GM18498 (cell line): ENCODE measurements around the gene APOL3.
"Not testable (repeated sequence)": the region's sequence is repeated elsewhere in the genome, so short reads cannot be mapped to it uniquely, and the experiment has no call there.

Experiments
- ATAC-seq: cut with Tn5 transposase; IDR thresholded peaks from one replicate; pipeline ENCODE4 v1.9.1; 2021; ENCODE audit warnings: mild to moderate bottlenecking, moderate library complexity; ENCODE audit not compliant: unreplicated experiment

Gene APOL3

DNA sequence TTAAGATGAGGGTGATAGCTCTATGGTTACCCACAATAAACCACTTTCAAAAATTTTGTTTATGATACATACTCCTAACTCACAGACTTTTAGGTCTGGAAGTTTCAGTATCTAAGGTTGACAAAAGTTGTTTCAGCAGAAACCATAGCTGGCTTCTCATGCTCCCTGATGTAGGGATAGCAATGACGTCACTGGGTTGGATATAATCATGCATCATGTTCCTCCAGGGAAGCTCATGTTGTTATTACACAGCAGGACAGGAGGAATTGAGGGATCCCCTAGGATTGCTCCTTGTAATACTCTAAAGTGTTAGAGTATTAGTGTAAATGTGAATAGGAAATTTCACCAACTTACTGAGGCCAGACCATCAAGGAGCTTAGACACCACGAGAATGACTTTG is 23.6 kb downstream of the APOL3 start:
- ATAC-seq, result no peak

GRCh38 chr22:36136475-36136874 is 24.1 kb downstream of the APOL3 start:
- ATAC-seq, result no peak

GRCh38 chr22:36135306-36135980 is 25.1 kb downstream of the APOL3 start:
- ATAC-seq, result no peak

DNA sequence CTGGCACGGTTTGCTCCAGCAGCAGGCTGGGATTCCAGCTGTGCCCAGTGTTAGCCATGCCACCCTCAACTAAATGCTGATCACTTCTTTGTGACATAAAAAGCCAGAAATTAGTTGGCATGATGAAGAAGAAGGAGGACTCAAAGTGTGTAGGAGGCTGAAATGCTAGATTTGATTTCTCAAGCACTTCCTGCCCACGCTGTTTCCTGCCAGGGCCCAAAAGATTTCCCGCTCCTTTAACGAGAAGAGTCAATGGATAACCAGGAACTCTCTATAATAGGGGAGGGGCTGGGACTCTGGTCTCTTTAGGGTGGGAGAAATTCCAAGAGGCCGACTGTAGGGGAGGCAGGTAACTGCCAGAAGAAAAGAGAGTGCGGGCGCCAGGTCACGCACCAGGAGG is 26.4 kb downstream of the APOL3 start:
- no peak for ATAC-seq

DNA sequence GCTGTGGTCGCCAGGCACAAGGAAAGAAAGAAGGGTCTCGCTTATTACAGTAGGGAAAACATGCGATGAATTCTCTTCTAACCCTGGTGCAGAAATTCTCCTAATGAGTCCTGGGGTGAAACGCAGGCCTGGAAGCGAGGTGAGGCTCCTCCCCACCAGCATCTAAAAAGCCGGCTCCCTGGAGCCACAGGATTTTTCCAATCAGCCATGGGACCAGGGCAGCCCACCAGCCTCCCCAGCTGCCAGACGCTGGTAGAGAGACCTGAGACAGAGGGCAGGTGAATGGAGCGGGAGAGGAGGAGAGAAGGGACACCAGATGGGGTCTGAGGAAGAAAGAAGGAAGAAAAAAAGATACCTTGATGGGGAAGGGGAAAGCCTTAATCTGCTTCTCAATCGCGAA is 28.6 kb downstream of the APOL3 start:
- ATAC-seq, result no peak

- ATAC-seq, result no peak
These were observed 30.8 kb downstream of the APOL3 start for GRCh38 chr22:36129486-36130388.

DNA sequence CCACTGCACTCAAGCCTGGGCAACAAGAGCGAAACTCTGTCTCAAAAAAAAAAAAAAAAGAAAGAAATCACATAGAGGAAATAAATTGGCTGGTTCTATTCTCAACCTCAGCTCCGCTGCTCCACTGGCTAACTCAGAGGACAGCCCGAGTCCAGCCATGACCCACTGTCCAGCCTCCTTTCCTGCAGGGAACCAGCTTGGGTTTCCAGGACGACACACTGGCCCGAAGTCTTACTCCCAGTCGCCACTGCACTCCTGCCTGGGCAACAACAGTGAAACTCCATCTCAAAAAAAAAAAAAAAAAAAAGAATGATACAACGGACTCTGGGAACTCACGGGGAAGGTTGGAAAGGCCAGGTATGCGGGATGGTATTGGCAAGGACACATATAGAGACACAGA is 31.5 kb downstream of the APOL3 start:
- ATAC-seq, result no peak

DNA sequence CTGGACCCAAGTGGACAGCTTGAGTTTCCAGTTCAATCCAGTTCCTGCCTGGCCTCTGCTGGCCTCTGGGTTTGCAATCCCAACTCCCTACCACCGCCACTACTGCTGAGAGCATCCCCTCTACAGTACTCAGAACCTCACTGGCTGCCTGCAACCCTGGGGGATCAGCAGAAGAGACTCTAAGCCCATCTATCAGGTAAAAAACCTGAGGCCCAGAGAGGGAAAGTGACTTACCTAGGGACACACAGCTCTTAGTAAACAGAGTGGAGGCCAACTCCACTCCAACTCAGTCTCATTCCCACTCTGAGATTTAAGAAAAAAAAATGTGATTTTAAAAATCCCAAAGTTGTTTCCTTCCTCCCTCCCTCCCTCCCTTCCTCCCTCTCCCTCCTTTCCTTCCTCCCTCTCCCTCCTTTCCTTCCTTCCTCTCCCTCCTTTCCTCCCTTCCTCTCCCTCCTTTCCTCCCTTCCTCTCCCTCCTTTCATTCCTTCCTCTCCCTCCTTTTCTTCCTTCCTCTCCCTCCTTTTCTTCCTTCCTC is 34.5 kb downstream of the APOL3 start:
- no peak for ATAC-seq

GRCh38 chr22:36125434-36125833 is 35.1 kb downstream of the APOL3 start:
- no peak for ATAC-seq

DNA sequence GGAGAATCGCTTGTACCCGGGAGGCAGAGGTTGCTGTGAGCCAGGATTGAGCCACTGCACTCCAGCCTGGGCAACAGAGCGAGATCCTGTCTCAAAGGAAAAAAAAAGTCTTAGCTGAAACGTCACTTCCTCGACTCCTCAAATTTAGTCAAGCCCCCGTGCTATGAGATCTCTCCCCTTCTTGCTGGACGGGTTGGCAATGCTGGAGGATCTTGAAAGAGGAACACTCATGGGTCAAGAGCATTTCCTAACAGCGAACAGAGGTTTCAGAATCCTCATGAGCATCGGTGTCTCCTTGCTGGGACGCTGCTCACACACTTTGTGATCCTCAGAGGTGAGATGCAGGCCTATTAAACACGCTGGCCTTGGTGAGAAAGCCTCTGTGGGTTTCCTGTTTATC is 35.9 kb downstream of the APOL3 start:
- ATAC-seq, result no peak

- peak; percentile 89 for ATAC-seq
These were observed 36.6 kb downstream of the APOL3 start for GRCh38 chr22:36123673-36124630.

- not testable (repeated sequence) for ATAC-seq
These were observed 39.8 kb downstream of the APOL3 start for GRCh38 chr22:36120621-36121351.

DNA sequence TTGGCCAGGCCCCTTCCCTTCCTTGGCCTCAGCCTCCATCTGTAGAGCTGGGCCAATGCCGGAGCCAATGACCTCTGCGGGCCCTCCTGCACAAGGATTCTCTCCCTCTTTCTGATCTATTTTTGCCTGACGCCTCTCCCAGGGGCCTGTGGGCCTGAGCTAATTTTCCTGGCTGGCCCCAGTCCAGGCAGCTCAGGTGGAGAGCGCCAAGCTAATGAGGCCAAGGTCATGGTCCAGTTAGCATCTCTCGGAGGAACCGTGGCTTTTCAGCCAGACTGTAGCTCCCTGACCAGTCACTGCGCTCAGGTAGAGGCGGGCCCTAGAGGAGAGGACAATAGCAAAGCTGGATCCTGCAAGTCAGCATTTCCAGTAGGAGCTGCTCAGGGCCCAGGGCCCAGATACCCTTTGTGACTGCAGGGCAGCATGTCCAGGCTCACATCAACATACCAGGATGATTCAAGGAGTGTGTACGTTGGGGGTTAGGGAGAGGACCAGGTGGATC is 43.5 kb downstream of the APOL3 start:
- no peak for ATAC-seq

DNA sequence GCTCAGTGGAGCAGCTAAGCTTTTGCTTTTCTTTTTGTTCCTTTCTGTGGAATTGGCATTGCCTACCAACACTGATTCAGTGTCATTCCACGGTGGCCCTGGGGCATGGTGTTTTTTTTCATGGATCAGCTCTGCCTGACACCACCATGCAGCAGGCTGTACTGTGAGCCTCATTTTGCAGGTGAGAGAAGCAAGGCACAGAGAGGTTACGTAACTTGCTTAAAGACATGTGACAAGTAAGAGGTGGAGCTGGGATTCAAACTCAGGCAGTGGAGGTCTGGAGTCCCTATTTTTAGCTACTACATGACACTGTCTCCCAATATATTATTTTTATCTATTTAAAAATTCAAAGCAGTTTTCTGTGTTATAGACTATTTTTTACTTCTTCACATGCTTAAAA is 44.4 kb downstream of the APOL3 start:
- no peak for ATAC-seq

DNA sequence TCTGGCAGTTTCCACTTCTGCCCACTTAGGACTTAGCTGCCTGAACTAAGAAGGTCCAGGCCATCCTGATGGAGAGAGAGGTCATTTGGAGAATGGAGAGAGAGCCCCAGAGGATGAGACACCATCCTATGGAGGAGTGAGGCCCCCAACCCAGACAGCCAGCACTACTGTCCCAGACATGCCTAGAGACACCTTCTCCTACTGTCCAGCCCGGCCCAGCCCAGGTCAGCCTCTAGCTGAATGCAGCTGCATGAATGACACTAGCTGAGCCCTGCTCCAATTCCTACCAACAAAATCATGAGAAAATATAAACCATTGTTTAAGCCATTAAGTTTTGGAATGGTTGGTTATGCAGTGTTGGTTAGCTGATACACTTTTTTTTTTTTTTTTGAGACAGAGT is 47.4 kb downstream of the APOL3 start:
- ATAC-seq, result no peak

DNA sequence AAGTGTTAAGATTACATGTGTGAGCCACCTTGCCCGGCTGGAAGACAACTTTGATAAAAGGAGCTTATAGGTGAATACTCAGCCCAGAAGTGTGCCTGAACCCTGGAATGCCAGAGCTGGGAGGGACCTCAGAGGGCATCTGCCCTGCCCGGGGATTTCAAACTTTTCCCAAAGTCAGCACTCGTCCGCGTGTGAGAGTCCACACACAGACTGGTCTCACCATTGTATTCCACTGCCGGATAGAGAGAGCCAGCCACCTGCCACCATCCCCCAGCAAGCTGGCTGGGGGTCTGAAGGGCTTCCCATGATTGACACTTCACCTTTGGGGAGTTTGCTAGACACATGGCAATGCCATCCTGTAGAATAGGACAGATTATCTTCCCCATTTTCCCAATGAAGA is 49.2 kb downstream of the APOL3 start:
- no peak for ATAC-seq

DNA sequence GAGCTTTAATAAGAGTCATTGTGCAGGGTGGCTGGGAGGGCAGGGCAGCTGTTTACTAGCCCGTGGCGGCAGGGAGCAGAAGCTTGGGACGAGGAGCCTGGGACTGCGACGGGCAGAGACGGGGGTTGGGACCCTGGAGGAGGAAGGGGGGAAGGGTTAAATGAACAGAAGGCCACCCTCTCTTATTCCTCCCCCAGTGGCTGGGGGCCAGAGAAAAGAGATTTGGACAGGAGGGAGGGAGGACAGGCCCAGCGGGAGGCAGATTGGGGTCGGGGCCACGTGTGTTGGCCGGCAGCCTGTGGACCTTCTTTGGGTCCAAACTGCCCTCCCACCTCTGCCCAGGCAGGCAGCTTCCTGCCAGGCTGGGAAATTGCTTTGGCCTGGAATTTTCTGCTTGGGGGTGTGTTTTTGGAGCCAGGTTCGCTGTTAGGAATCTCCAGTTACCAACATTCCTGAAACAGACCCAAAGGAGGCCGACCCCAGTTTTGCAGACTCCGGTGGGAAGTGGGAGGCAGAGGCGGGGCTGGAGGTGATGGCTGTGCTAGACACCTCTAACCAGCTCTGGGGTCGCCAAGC is 50.2 kb downstream of the APOL3 start:
- ATAC-seq, result no peak

DNA sequence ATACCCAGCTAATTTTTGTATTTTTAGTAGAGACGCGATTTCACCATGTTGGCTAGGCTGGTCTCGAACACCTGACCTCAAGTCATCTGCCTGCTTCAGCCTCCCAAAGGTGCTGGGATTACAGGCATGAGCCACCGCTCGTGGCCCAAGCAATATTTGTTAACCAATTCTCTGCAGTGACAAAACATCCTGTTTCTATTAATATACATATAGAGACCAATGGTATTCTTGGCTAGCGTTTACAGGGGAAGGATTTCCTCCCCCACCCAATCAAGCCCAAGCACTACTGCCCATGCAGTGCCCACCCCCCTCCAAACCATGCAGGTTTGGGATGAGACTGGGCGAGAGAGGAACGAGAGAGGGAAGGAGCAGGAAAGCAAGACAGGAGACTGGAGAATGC is 53.1 kb downstream of the APOL3 start:
- no peak for ATAC-seq

DNA sequence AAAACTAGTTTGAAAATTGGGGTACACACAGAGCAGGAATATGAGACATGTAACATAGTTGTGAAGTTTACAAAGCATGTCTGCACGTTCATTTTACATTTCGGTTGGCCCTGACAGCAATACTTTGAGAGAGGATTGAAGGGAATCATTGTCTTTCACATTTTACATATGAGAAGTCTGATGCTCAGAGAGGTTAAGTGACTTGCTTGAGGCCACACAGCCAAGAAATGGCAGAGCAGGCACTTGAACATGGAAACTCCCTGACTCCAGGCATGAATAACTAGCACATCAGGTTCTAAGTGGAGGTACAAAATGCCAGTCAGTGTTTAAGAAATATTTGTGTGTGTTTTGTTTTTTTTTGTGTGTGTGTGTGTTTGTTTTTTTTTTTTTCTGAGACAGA is 53.6 kb downstream of the APOL3 start:
- ATAC-seq, result no peak

GRCh38 chr22:36104988-36105387 is 55.6 kb downstream of the APOL3 start:
- no peak for ATAC-seq
